Calu3 (cell line): ENCODE measurements around the gene MUC3A. TPM values are rescaled to one million over a fixed set of nuclear protein-coding genes. Genes with fewer than 3 reads are reported as not detected.
"Not testable (repeated sequence)": the region's sequence is repeated elsewhere in the genome, so short reads cannot be mapped to it uniquely, and the experiment has no call there.

Experiments
- BruUV-seq: library from RNA; stranded (reverse); fragments of 400-500 nt; replicated peaks from 2 replicates; lab custom pipeline; 2021; lab: Mats Ljungman, UMichigan
- CTCF ChIA-PET: fragments of 300-600 bp; sonication (Branson Sonifier 250); formaldehyde crosslinking; loops from one replicate; lab custom pipeline; 2022; ENCODE audit warnings: antibody characterized with exemption; lab: Charles Lee
- DNase-seq: peaks from one replicate; pipeline ENCODE4 v3.0.0; 2022
- H3K27ac Mint-ChIP-seq: one replicate; pipeline ENCODE4 v1.8.0; 2022; ENCODE audit warnings: mixed read lengths; ENCODE audit not compliant: unreplicated experiment
- H3K27me3 Mint-ChIP-seq: one replicate; pipeline ENCODE4 v1.8.0; 2022; ENCODE audit warnings: mixed read lengths; ENCODE audit not compliant: unreplicated experiment
- H3K36me3 Mint-ChIP-seq: one replicate; pipeline ENCODE4 v1.8.0; 2022; ENCODE audit warnings: mild to moderate bottlenecking, moderate library complexity, mixed read lengths; ENCODE audit not compliant: insufficient read depth, unreplicated experiment
- H3K4me1 Mint-ChIP-seq: one replicate; pipeline ENCODE4 v1.8.0; 2022; ENCODE audit warnings: mild to moderate bottlenecking, low read depth, mixed read lengths; ENCODE audit not compliant: unreplicated experiment
- H3K4me3 Mint-ChIP-seq: one replicate; pipeline ENCODE4 v1.8.0; 2022; ENCODE audit warnings: mild to moderate bottlenecking, low read depth, moderate library complexity, mixed read lengths; ENCODE audit not compliant: unreplicated experiment
- H3K9me3 Mint-ChIP-seq: one replicate; pipeline ENCODE4 v1.8.0; 2022; ENCODE audit warnings: low read depth, mixed read lengths; ENCODE audit not compliant: unreplicated experiment
- CTCF ChIP-seq: fragments of 200-600 bp; IDR thresholded peaks from one replicate; pipeline ENCODE4 v1.8.0; 2022; ENCODE audit warnings: antibody characterized with exemption; ENCODE audit not compliant: unreplicated experiment
- intact Hi-C: fragments of 100-400 bp; cut with micrococcal nuclease; formaldehyde crosslinking; loops from one replicate; pipeline ENCODE4 v1.10.0; 2022; ENCODE audit not compliant: unreplicated experiment
- total RNA-seq: library from RNA; stranded (reverse); gene quantifications from 2 replicates; pipeline ENCODE4 v1.2.3, GENCODE V29; 2022

The MUC3A gene
- total RNA-seq, 1 experiment from 2014 or later, result 6.3 TPM

DNA sequence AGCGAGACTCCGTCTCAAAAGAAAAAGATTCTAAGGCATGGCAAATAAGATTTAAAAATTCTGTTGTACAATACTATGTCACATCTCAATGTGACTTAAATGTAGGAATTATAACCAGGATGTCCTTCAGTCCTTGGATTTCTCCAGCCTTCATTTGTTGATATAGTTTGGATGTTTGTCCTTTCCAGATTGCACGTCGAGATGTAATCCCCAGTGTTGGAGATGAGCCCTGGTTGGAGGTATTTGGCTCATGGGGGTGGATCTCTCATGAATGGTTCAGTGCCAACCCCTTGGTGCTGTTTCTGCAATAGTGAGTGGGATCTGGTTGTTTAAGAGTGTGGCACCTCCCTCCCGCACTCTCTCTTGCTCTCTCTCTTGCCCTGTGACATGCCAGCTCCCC, 40.8 kb upstream of the MUC3A start:
- Mint-ChIP-seq H3K27me3 (no peaks in the 10 kb centered on the region), H3K4me1 (no peaks in the 10 kb centered on the region), H3K36me3 (no peaks in the 10 kb centered on the region), H3K4me3 (no peak overlapping the region), H3K27ac (no peak overlapping the region), H3K9me3 (peaks cover 2% of the 10 kb centered on the region)
- no peak for TF ChIP-seq CTCF
- intact Hi-C loops, result no loop called here
- CTCF ChIA-PET, result no interaction called here
- no peak for DNase-seq
- no TSS peak for BruUV-seq

DNA sequence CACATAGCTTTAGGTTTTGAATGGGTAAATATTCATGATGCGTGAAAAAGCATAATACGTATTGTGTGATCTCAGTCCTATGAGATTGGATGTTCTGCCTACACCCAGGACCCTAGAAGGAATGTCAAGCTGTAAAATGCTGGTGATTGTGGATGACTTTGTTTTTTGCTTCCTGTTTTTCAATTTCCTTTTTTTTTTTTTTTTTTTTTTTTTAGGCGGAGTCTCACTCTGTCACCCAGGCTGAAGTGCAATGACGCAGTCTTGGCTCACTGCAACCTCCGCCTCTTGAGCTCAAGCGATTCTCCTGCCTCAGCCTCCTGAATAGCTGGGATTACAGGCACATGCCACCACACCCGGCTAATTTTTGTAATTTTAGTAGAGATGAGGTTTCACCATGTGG, 38.9 kb upstream of the MUC3A start:
- H3K27me3 Mint-ChIP-seq, H3K27ac Mint-ChIP-seq, H3K9me3 Mint-ChIP-seq, intact Hi-C loops, H3K4me3 Mint-ChIP-seq, BruUV-seq, DNase-seq, CTCF ChIA-PET, H3K36me3 Mint-ChIP-seq: not testable (repeated sequence)
- H3K4me1 Mint-ChIP-seq, result peaks cover 17% of the 10 kb centered on the region

- CTCF ChIA-PET, result interaction anchor here (0.7 kb wide), 2 partner anchors 108 to 1059 kb away, joined by 5 to 6 read pairs; no protein-coding TSS in a partner anchor
- no TSS peak for BruUV-seq
- intact Hi-C loops, result no loop called here
- H3K4me1 Mint-ChIP-seq, result peaks cover 17% of the 10 kb centered on the region
- no peak overlapping the region for H3K27ac Mint-ChIP-seq
- no peak overlapping the region for H3K4me3 Mint-ChIP-seq
- H3K9me3 Mint-ChIP-seq, result peaks cover 2% of the 10 kb centered on the region
- TF ChIP-seq CTCF, result no peak
- no peak for DNase-seq
- no peaks in the 10 kb centered on the region for H3K27me3 Mint-ChIP-seq
- peaks cover 9% of the 10 kb centered on the region for H3K36me3 Mint-ChIP-seq
These were observed 37.9 kb upstream of the MUC3A start for GRCh38 chr7:100911484-100911883.

- Mint-ChIP-seq H3K27me3 (no peaks in the 10 kb centered on the region), H3K27ac (no peak overlapping the region), H3K36me3 (peaks cover 9% of the 10 kb centered on the region), H3K4me3 (no peak overlapping the region), H3K9me3 (no peaks in the 10 kb centered on the region), H3K4me1 (peaks cover 17% of the 10 kb centered on the region)
- no peak for TF ChIP-seq CTCF
- BruUV-seq, result no TSS peak
- DNase-seq, result no peak
- intact Hi-C loops, result no loop called here
- CTCF ChIA-PET, result no interaction called here
These were observed 35.0 kb upstream of the MUC3A start for GRCh38 chr7:100914208-100914878.

DNA sequence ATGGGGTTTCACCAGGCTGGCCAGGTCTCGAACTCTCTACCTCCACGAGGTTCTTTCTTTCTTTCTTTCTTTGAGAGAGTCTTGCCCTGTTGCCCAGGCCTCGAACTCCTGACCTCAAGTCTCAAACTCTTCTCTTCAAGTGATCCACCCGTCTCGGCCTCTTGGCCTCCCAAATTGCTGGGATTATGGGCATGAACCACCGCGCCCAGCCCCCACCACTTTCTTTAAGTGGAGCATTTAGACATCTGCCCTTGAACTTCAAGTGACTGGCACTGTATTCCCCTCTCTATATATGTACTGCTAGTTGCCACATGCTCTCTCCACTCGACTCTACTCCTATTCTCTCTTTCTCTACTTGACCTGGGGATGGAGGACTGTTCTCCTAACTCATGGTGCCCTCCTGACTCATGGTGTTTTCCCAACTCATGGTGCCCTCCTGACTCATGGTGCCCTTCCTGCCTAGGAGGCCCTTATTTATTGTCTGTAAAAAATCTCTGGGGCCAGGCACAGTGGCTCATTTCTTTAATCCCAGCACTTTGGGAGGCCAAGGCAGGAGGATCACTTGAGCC, 34.4 kb upstream of the MUC3A start:
- no peak for TF ChIP-seq CTCF
- CTCF ChIA-PET, result no interaction called here
- no peak overlapping the region for H3K4me3 Mint-ChIP-seq
- peaks cover 9% of the 10 kb centered on the region for H3K36me3 Mint-ChIP-seq
- H3K9me3 Mint-ChIP-seq, result no peaks in the 10 kb centered on the region
- intact Hi-C loops, result no loop called here
- H3K27me3 Mint-ChIP-seq, result no peaks in the 10 kb centered on the region
- DNase-seq, result no peak
- no peak overlapping the region for H3K27ac Mint-ChIP-seq
- no TSS peak for BruUV-seq
- peaks cover 17% of the 10 kb centered on the region for H3K4me1 Mint-ChIP-seq

- H3K36me3 Mint-ChIP-seq, BruUV-seq, H3K27ac Mint-ChIP-seq, H3K4me3 Mint-ChIP-seq, H3K9me3 Mint-ChIP-seq, intact Hi-C loops, DNase-seq, CTCF ChIA-PET: not testable (repeated sequence)
- Mint-ChIP-seq H3K4me1 (peaks cover 18% of the 10 kb centered on the region), H3K27me3 (peaks cover 20% of the 10 kb centered on the region)
These were observed 30.0 kb upstream of the MUC3A start for GRCh38 chr7:100919335-100919734.
